A549 (cell line): ENCODE results near the gene RSRC1. TPM values are rescaled to one million over a fixed set of nuclear protein-coding genes. Genes with fewer than 3 reads are reported as not detected.

Experiments used
- ATAC-seq, 2 experiments: fragments of 200-7000 bp in 1 of 2; fragments of >200 bp in 1 of 2; cut with Nextera tagmentation in 1 of 2; cut with Tn5 transposase in 1 of 2; 3 replicates each; pipeline versions ENCODE4 v1.8.0 to v1.9.1; 2018 to 2020; ENCODE audit warnings: mild to moderate bottlenecking in 1 of 2, moderate library complexity in 1 of 2
- CTCF ChIA-PET: fragments of 300-600 bp; sonication (Branson Sonifier 250); formaldehyde crosslinking; extraction: SDS; loops from one replicate; lab custom pipeline; 2021; ENCODE audit warnings: antibody characterized with exemption, inconsistent platforms; lab: Yijun Ruan, JAX
- POLR2A ChIA-PET: fragments of 350-600 bp; formaldehyde crosslinking; extraction: SDS; loops from one replicate; lab custom pipeline; 2021; ENCODE audit warnings: antibody characterized with exemption, inconsistent platforms; lab: Yijun Ruan, JAX
- DNase-seq, 2 experiments: peaks; one replicate each; pipeline versions ENCODE4 v3.0.0 to v3.0.0-alpha.2; 2011 to 2016; ENCODE audit warnings: low read depth in 1 of 2, low spot score in 1 of 2
- FAIRE-seq: peaks from 2 replicates; lab custom pipeline; 2011; peaks lifted over from hg19 to GRCh38; lab: Jason Lieb, UNC
- H3K27ac ChIP-seq, 2 experiments: fragments of >200 bp; sonication (Bioruptor Twin); formaldehyde crosslinking; 3 replicates each; pipeline ENCODE4 v1.5.1; 2016 to 2017
- H3K4me1 ChIP-seq: fragments of >200 bp; sonication (Bioruptor Twin); formaldehyde crosslinking; 3 replicates; pipeline ENCODE4 v1.6.1; 2016
- H3K4me2 ChIP-seq: fragments of >200 bp; sonication (Bioruptor Twin); formaldehyde crosslinking; 3 replicates; pipeline ENCODE4 v1.6.1; 2016
- H3K4me3 ChIP-seq: fragments of >200 bp; sonication (Bioruptor Twin); formaldehyde crosslinking; 3 replicates; pipeline ENCODE4 v1.5.1; 2016
- H3K9me3 ChIP-seq: fragments of >200 bp; sonication (Bioruptor Twin); formaldehyde crosslinking; 3 replicates; pipeline ENCODE4 v1.6.1; 2016
- ATOH8 ChIP-seq: fragments of 250-450 bp; sonication (Bioruptor Pico); IDR thresholded peaks from 2 replicates; pipeline ENCODE4 v1.5.0; 2020; ENCODE audit warnings: low read depth, mild to moderate bottlenecking, moderate library complexity
- CHD2 ChIP-seq: fragments of 150-350 bp; IDR thresholded peaks from 2 replicates; pipeline ENCODE4 v1.6.1; 2014; ENCODE audit warnings: low read length; ENCODE audit not compliant: partially characterized antibody
- CTCF ChIP-seq: fragments of >200 bp; sonication (Bioruptor Twin); formaldehyde crosslinking; IDR thresholded peaks from 3 replicates; pipeline ENCODE4 v1.5.1; 2016
- E2F6 ChIP-seq: IDR thresholded peaks from 2 replicates; pipeline ENCODE4 v1.6.1; 2012; ENCODE audit warnings: low read depth, borderline replicate concordance
- FOSB ChIP-seq: fragments of 250-450 bp; sonication (Bioruptor Pico); IDR thresholded peaks from 2 replicates; pipeline ENCODE4 v1.5.0; 2020; ENCODE audit warnings: mild to moderate bottlenecking, moderate library complexity
- FOSL2 ChIP-seq, 2 experiments: fragments of 450-650 bp in 1 of 2; fragments of >200 bp in 1 of 2; sonication (Bioruptor Twin) in 1 of 2; formaldehyde crosslinking; IDR thresholded peaks; 2 replicates each; pipeline versions ENCODE4 v1.5.0 to v1.6.1; 2016 to 2020; ENCODE audit warnings: mild to moderate bottlenecking in 1 of 2, moderate library complexity in 1 of 2
- GATA3 ChIP-seq: IDR thresholded peaks from 2 replicates; pipeline ENCODE4 v1.6.1; 2012; ENCODE audit warnings: borderline replicate concordance
- HOXB13 ChIP-seq: fragments of 250-450 bp; sonication (Bioruptor Pico); IDR thresholded peaks from 2 replicates; pipeline ENCODE4 v1.5.0; 2020; ENCODE audit warnings: low read depth, mild to moderate bottlenecking, moderate library complexity
- JUNB ChIP-seq: fragments of >200 bp; sonication (Bioruptor Twin); formaldehyde crosslinking; IDR thresholded peaks from 2 replicates; pipeline ENCODE4 v1.6.1; 2016
- KDM1A ChIP-seq: fragments of 200-600 bp; sonication (generic); IDR thresholded peaks from 2 replicates; pipeline ENCODE4 v1.6.1; 2016; ENCODE audit warnings: low read depth, mild to moderate bottlenecking
- MAX ChIP-seq: IDR thresholded peaks from 2 replicates; pipeline ENCODE4 v1.6.1; 2012
- MYC ChIP-seq: IDR thresholded peaks from 2 replicates; pipeline ENCODE4 v1.6.1; 2012; ENCODE audit warnings: mild to moderate bottlenecking, inconsistent platforms, low read length, improper control_type of control experiment, borderline replicate concordance
- NPAS2 ChIP-seq: fragments of 250-450 bp; sonication (Bioruptor Pico); IDR thresholded peaks from 2 replicates; pipeline ENCODE4 v1.8.0; 2022; ENCODE audit warnings: mild to moderate bottlenecking, moderate library complexity, borderline replicate concordance
- PHF8 ChIP-seq: fragments of 200-600 bp; sonication (generic); IDR thresholded peaks from 2 replicates; pipeline ENCODE4 v1.6.1; 2016; ENCODE audit warnings: low read depth, mild to moderate bottlenecking, antibody characterized with exemption, moderate library complexity, borderline replicate concordance
- POLR2A ChIP-seq: IDR thresholded peaks from 2 replicates; pipeline ENCODE4 v1.6.1; 2012; ENCODE audit warnings: mild to moderate bottlenecking, low read length
- REST ChIP-seq: fragments of 200-600 bp; sonication (generic); IDR thresholded peaks from 2 replicates; pipeline ENCODE4 v1.6.1; 2016; ENCODE audit warnings: antibody characterized with exemption, mild to moderate bottlenecking, moderate library complexity
- TFCP2L1 ChIP-seq: fragments of 250-450 bp; sonication (Bioruptor Pico); IDR thresholded peaks from 2 replicates; pipeline ENCODE4 v1.5.0; 2021; ENCODE audit warnings: mild to moderate bottlenecking
- TP53 ChIP-seq: fragments of 250-450 bp; sonication (Bioruptor Pico); IDR thresholded peaks from 2 replicates; pipeline ENCODE4 v1.5.0; 2021; ENCODE audit warnings: mild to moderate bottlenecking, moderate library complexity
- ZC3H11A ChIP-seq: fragments of 450-650 bp; IDR thresholded peaks from 2 replicates; pipeline ENCODE4 v1.6.1; 2014; ENCODE audit warnings: antibody characterized with exemption, mild to moderate bottlenecking
- ZFP36 ChIP-seq: fragments of 450-650 bp; IDR thresholded peaks from 2 replicates; pipeline ENCODE4 v1.6.1; 2014; ENCODE audit warnings: borderline replicate concordance; ENCODE audit not compliant: partially characterized antibody
- ZSCAN20 ChIP-seq: fragments of 250-450 bp; sonication (Bioruptor Pico); IDR thresholded peaks from 2 replicates; pipeline ENCODE4 v1.8.0; 2022; ENCODE audit warnings: mild to moderate bottlenecking, moderate library complexity
- WGBS: methylation state at CpG from one replicate; pipeline ENCODE4 v1.1.6; 2017; ENCODE audit errors: missing lambda C conversion rate; 5-methylcytosine and 5-hydroxymethylcytosine counted together
- polyA plus RNA-seq, 4 experiments: library from polyadenylated mRNA; depleted of rRNA in 3 of 4; stranded (reverse); fragments of >200 nt; fragmentation: RNase III in 1 of 4; extraction: RNeasy Plus Mini Kit Qiagen cat#74134 plus additional on column Dnase treatment in 1 of 4; gene quantifications; 2 replicates in 3 of 4; 3 replicates in 1 of 4; pipeline ENCODE4 v1.2.3, GENCODE V29; 2011 to 2017
- TF ChIP-seq, protein P1 (sequence below): fragments of 150-350 bp; IDR thresholded peaks from 2 replicates; pipeline ENCODE4 v1.6.1; 2014; ENCODE audit warnings: low read depth, mild to moderate bottlenecking, low read length
- TF ChIP-seq, protein P2 (sequence below): fragments of 250-450 bp; sonication (Bioruptor Pico); IDR thresholded peaks from 2 replicates; pipeline ENCODE4 v1.5.0; 2021; ENCODE audit warnings: mild to moderate bottlenecking, moderate library complexity, borderline replicate concordance

Gene RSRC1
- polyA plus RNA-seq, 2 of the 4 experiments (the other 2 are of a cell fraction), result 17.5 to 52.2 TPM

DNA sequence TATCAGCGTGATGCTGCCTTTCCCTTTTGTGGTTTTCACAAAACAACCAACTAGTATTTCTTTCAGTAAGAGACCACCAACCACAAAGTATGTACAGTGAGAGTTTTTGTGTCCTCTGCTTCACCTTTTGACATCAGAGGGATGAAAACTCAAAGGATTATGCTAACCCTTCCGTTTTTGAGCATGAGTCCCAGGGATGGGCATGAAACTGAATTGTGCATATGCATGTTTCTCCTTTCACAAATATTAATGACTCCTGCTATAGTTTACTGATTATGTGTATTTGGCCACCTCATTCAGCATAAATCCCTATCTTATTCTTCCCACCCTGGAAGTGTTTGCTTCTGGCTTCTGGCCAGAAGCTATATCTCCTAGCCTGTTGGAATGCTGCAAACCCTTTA is 59.2 kb downstream of the RSRC1 start:
- Histone ChIP-seq H3K4me1 (peaks cover 40% of the 10 kb centered on the region), H3K4me3 (no peak overlapping the region), H3K27ac (peak overlapping the region; percentile 11 to 77; a peak in 5 of 6 replicates), H3K9me3 (no peaks in the 10 kb centered on the region), H3K4me2 (peak overlapping the region; percentile 65)
- POLR2A ChIA-PET, result no interaction called here
- DNase-seq (no peak), FAIRE-seq (no peak), ATAC-seq (no peak; a peak in 1 of 6 replicates)
- TF ChIP-seq, protein P1, sequence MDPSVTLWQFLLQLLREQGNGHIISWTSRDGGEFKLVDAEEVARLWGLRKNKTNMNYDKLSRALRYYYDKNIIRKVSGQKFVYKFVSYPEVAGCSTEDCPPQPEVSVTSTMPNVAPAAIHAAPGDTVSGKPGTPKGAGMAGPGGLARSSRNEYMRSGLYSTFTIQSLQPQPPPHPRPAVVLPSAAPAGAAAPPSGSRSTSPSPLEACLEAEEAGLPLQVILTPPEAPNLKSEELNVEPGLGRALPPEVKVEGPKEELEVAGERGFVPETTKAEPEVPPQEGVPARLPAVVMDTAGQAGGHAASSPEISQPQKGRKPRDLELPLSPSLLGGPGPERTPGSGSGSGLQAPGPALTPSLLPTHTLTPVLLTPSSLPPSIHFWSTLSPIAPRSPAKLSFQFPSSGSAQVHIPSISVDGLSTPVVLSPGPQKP, result no peak
- TF ChIP-seq MAX (no peak), CHD2 (no peak), E2F6 (no peak), POLR2A (no peak), HOXB13 (CRISPR knock-in tag) (no peak), REST (no peak), ZC3H11A (no peak), CTCF (no peak), FOSB (CRISPR knock-in tag) (no peak), MYC (no peak), ATOH8 (CRISPR knock-in tag) (no peak)
- TF ChIP-seq, protein P2, sequence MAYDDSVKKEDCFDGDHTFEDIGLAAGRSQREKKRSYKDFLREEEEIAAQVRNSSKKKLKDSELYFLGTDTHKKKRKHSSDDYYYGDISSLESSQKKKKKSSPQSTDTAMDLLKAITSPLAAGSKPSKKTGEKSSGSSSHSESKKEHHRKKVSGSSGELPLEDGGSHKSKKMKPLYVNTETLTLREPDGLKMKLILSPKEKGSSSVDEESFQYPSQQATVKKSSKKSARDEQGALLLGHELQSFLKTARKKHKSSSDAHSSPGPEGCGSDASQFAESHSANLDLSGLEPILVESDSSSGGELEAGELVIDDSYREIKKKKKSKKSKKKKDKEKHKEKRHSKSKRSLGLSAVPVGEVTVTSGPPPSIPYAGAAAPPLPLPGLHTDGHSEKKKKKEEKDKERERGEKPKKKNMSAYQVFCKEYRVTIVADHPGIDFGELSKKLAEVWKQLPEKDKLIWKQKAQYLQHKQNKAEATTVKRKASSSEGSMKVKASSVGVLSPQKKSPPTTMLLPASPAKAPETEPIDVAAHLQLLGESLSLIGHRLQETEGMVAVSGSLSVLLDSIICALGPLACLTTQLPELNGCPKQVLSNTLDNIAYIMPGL (CRISPR knock-in tag), result no peak
- WGBS, result 63% methylated on average over 2 of the region's 2 CpGs
- CTCF ChIA-PET, result no interaction called here

GRCh38 chr3:158181096-158181495 is 71.2 kb downstream of the RSRC1 start:
- H3K9me3 ChIP-seq, result no peaks in the 10 kb centered on the region
- ATAC-seq (no peak), DNase-seq (no peak), FAIRE-seq (no peak)
- H3K4me2 ChIP-seq, result no peak overlapping the region
- ChIA-PET POLR2A (no interaction called here), CTCF (no interaction called here)
- H3K4me1 ChIP-seq, result no peaks in the 10 kb centered on the region
- H3K27ac ChIP-seq, result no peak overlapping the region
- no peak overlapping the region for H3K4me3 ChIP-seq
- 75% methylated on average over 1 of the region's 1 CpG for WGBS
- no peak for TF ChIP-seq E2F6
- no peak for TF ChIP-seq ZSCAN20
- no peak for TF ChIP-seq TFCP2L1 (CRISPR knock-in tag)
- no peak for TF ChIP-seq GATA3
- TF ChIP-seq FOSL2 (IDR thresholded peaks at IDR 0.05), result no peak
- TF ChIP-seq FOSL2 (CRISPR knock-in tag; IDR thresholded peaks at IDR 0.05), result no peak
- TF ChIP-seq TP53 (CRISPR knock-in tag), result no peak
- TF ChIP-seq HOXB13 (CRISPR knock-in tag), result no peak
- TF ChIP-seq JUNB, result no peak
- TF ChIP-seq ZFP36, result no peak
- TF ChIP-seq PHF8, result no peak
- TF ChIP-seq NPAS2 (CRISPR knock-in tag), result no peak
- TF ChIP-seq KDM1A, result no peak
